Stimulated activated CD4-positive, alpha-beta T cell treated with anti-CD3 and anti-CD28 coated beads, TNF-alpha, amount 100 ng/mL, for 24 hours (primary cell): ENCODE measurements around the gene HOXA5.

ENCODE experiments used
- DNase-seq, 3 experiments: peaks; one replicate each; pipeline ENCODE4 v3.0.0-alpha.2; 2020; ENCODE audit warnings: low read depth in 3 of 3

Gene HOXA5

DNA sequence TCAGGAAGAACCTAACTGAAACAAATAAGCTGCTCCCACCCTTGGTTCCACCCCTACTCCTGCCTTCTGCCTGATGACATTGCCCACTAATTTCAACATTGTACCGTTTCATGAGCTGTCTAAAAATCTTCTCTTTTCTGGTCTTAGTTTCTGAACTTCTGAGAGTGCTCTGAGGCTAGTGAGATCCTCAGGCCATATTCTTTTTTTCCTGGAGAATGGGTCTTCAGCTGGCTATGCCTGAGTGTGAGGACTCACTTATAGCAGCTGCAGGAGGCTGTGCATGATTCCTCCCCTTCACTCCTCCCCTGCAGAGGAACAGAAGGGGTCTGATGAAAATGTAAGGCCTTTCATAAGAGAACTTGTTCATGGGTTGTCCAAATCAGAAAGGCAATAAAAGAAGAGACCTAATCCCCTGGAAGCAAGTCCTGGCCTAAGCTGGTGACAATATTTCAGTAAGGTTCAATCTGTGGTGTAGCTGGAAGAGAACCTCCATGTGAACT is 24.0 kb downstream of the HOXA5 start:
- no peak for DNase-seq

DNA sequence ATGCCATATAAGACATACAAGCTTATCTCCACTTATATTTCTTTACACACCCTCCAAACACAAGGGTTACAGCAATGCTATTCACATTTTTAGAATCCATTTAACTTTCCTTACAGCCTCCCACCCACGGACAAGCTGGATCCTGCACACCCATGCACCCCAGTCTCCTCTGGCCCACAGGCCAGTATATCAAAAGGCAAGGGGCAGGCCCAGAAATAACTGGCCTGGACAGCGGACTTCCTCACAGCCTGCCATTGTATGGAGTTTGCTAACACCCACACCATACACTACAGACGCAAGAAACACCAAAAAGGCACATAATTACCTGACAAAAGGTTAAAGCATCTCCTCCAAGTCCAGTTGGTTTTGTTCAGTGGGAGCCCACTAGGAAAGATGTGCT is 24.9 kb downstream of the HOXA5 start:
- DNase-seq = no peak

DNA sequence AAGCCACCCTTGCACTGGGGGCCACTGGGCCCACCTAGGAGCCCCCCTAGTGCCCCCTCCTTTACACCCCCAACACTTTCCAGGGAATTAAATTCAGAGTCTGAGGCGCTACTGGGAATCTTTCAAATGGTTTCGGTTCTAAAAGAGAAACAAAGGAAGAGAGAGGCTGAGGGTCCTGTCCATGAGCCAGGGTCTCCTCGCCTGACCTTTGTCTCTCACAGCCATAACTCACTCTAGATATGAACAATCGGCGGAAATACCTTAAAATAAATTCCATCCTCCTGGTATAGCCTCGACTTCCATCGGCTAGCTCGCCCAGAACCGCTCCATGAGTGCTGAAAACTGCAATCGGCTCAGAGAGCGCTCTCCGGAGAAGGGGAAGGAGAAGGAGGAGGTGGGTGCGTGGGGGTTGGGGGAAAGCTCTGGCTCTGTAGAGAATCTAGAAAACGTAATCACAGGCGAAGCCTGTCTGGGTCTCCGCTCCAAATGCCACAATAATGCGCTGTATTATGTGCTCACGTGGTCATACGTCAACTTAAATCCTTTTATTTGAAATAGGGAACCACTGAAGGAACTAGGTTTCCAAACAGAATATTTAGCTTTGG is 25.5 kb downstream of the HOXA5 start:
- DNase-seq = no peak

DNA sequence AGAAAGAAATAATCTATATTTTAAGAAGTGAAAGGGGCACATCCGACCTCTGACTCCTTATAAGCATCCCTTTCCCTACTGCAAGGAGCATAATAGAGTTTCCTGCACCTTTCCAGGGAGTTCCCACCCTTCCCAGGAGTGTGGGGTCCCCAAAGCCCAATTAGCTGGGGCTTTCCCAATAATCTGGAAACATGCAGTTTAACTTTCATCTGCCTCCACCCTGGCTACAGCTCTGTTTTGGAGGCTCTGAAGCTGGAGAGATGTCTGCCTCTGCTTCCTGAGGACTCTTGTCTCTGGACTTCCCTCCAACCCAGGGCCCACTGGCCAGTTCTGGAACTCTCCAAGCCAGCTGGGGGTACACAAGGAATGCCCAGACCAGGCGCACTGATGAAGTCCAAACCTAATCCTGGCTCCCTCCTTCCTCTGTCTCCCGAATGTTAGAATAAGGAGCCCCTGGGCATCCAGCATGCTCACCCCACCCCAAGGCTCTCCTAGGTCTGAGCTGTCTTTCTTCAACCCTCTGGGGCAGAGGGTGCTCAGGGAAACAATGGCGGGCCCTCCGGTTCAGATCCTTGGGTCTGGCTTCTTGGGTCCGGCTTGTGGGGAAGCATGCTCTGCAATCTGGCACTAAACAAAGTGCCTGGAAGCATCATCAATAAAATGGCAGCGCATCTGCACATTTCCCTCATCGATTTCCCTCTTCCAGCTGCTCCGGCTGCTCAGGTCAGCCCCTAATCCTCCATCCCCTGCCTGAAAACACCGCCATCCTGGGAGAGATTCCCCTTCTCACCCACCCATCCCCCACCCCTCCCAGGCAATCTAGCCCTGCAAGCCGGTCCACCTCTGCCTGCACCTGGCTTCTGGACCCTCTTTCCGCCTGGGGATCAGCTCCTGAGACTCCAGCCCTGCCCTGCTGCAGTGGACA is 26.3 kb downstream of the HOXA5 start:
- DNase-seq = no peak

DNA sequence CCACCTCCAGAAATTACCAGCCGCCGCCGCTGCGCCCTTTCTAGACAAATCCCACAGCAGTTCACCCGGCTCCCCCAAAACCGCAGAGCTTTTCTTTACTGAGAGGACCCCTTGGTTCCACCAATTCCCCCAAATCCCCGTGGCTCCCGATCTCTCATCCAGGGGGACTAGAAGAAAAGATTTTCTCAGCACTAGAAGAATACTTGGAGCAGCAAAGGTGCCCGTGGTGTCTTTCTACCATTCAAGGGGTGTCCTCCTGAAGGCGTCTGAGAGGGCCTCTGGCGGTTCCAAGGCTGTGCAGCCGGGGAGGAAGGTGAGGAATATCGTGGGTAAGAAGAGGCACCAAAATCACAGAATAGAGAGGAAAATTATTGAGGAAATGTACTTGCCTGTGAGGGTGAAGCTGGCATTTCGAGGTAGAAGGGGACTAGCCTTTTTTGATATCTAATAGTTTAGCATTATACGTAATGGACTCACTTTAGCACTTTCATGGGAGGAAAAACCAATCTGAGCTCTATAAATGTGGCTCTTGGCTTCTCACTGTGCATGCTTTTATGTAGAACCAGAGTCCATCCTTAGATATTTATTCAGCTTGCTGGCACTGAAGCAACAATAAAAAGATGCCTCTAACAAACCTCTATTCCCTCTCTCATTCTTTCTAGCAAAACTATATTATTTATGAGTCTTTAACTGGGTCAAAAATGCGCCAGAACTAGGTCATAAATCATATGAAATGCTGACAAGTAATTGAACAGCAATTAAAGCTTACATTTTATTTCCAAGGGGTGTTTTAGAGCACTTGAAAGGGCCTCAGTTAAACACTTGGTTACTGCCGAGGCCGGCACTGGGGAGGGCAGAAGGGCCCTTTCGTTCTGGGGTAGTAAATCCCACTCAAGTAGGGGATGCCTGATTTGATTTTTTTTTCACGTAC is 27.2 kb downstream of the HOXA5 start:
- DNase-seq = no peak

DNA sequence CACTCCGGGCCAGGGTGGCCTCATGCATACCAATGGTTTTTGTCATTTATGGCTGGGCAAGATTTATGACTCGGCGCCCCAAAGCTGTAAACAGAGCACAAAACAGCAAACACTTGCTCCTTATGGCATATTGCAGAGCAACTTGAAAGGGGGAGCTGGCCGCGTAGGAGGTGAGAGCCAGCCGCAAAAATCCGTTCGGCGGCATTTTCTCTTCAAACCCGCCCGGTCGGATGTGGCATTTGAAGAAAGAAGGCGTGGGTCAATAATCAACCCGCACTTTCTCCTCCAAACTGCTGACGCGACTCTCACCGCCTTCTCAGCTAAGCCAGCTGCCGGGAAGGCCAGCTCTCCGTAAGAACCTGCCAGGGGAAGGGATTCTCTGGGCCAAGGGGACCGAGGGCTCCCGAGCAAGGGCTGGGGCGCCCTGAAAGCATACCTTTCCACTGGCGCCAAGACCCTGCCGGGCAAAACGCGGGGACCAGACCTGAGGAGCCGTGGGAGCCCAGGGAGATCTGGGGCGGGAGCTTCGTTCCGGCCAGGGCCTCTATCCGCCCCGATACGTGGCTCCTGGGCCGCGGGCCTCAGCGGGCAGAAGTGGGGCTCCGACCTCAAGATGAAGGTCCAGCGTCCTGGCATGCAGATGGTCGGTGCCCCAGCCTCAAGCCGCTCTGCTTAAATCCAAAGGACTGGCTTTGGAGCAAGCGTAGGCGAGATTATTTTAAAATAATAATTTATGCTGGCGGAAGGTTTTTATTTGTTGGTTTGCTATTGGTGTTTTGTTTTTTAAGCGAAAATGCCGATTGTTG is 28.1 kb downstream of the HOXA5 start:
- DNase-seq = no peak

DNA sequence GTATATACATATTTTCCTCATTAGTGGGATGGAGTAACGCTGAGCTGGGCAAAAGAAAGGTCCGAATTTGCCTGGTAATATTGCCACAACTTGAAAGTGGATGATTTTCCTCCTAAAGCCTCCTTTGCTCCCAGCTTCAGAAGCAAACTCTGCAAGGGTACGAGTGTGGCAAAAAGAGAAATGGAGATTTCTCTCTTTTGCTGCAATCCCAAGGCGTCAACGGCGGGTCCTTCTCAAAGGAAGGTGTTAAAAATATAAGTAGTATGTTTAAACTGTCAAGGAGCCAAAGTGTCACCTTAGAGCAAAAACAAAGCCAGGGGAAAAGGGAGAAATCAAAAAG is 28.6 kb downstream of the HOXA5 start:
- no peak for DNase-seq

DNA sequence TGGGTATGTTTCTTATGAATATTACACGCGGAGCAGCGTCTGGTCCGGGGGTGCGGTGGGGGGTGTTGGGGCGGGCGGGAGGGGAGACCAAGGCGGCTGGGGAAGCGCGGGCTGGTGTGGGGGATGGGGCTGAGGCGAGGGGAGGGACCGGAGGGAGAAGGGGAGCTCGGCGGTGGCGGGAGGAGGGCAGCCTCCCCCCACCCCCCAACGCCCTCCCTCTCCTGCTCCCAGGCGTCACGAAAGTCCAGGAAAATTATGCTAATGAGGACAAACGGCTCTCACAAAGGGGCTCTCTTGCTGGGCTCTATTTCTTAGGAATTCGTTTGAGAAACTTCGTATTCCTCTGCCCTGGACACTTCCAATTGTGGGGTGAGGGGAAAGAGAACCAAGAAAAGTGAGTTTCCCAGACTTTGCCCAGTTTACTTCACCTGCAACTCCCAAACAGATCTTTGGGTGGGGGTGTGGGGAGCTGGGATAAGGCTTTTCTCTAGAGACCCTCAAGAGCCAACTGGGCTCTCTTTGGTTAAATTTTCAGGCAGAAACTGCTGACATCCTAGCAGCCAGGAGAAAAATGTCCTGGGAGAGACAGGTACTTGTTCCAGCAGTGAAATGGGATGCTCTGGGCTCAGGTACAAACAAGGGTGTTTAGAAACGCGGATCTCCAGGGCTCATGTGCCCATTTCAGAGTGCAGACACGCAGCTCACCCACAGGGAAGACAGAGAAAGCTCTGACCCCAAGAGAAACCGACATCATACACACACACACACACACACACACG is 29.3 kb downstream of the HOXA5 start:
- no peak for DNase-seq

DNA sequence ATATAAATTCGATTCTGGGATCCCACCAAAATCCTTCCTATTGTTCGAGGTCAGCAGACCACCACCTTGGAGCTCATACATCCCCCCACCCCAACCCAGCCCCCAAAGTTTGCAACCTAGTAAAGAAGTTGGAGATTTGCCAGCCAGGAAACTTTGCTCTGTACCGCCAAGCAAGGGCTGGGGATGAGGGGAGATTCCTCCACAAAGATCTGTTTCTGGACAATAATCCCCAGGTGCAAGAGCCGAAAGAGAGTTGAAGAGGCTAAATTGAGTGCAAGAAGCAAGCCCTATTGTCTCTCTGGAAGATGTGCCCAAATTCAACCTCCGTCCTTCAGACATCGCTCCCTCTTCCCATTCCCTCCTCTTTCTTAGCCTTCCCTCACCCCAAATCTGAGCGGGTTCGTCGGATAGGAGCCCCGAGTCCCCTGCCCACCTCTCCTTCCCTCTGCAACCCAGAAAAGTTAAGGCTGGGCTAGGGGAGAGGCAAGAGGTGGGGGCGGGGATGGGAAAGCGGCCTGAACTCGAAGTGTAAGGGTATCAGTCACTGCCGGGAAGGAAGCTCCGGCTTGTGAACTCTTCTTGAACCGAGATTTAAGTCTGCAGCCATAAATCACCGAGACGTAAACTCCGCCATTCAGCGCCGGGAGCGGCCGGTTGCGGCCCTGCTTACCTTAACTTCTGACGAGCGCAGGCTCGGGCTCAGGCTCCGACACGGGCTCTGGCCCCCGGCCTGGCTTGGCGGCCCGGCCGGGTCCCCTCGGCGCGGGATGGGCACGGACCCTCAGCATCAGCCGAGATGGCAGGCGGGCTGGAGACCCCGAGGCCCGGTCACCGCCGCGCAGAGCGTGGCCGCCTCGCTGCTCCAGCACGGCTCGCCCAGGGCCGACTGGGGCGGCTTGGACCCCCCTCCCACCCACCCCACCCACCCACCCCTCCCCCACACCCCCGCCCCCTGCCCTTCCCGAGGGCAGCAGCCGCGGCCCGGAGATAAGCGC is 30.2 kb downstream of the HOXA5 start:
- DNase-seq = no peak

DNA sequence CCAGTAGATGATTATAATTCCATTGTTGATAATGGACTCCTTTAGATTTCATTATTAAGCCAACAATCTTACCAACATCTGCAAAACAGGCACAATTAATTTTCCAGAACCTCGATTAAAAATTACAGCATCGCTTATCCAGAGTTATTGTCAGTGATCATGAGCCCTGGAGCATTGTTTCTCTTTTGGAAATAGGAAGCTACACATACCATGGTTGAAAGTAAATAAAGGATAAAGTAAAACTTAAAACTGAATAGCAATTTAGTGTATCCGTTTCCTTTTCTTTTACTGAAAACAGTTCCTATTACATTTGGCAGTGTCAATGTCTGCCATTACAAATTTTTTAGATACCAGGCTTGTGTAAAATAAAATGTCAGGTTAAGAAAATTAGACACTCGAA is 31.1 kb downstream of the HOXA5 start:
- no peak for DNase-seq

DNA sequence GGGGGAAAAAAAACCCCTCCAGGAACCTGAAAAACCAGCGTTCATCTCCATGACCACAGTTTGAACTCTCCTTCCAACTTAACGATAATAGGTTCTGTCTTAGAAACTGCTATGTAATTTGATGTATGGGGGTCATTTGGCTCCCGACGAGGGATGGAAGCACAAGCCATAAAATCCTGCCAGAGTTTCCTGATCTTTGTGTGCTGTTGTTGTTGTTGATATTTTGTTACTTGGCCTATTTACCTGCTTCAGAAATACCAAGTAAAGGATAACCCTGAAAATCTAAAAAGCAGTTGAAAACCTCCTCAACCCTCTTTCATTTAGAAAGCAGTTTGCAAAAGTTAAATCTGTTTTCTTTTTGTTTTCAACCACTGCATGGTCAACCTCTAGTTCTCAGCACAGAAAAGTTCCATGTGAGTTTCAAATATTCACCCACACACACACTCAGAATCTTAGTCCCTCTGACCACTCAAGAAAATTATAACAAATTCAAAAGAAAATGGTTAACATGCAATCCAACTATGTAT is 31.7 kb downstream of the HOXA5 start:
- DNase-seq = no peak

DNA sequence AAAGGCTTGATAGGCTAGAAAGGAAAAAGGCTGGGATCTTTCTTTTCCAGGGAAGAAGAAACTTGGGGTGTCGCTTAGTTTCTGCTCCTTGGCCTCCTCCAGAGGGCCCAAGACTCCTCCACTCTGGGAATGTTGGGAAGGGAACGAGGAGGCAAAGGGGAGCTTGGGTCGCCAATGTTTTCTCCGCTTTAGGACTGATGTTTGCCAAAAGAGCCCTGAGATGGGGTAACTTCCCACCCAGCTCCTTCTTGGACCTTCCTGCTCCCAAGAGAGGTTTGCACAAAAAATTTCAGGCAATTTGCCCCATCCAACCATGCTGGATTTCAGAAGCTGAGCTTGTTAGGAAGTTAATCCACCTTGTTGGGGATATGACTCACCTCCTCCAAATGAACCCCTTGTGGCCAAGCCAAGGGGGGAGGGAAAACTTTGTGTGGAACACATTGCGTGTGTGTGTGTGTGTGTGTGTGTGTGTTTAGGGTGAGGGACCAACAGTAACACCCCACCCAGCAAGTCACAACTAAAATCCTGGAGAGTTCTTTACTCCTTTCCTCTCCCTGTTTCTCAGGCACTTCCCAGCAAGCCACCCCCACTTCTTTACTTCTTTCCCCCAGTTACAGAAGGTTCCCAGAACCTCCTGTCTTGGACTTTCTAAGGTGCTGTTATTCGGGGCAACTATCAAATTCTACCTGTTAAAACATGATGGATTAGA is 32.3 kb downstream of the HOXA5 start:
- no peak for DNase-seq

DNA sequence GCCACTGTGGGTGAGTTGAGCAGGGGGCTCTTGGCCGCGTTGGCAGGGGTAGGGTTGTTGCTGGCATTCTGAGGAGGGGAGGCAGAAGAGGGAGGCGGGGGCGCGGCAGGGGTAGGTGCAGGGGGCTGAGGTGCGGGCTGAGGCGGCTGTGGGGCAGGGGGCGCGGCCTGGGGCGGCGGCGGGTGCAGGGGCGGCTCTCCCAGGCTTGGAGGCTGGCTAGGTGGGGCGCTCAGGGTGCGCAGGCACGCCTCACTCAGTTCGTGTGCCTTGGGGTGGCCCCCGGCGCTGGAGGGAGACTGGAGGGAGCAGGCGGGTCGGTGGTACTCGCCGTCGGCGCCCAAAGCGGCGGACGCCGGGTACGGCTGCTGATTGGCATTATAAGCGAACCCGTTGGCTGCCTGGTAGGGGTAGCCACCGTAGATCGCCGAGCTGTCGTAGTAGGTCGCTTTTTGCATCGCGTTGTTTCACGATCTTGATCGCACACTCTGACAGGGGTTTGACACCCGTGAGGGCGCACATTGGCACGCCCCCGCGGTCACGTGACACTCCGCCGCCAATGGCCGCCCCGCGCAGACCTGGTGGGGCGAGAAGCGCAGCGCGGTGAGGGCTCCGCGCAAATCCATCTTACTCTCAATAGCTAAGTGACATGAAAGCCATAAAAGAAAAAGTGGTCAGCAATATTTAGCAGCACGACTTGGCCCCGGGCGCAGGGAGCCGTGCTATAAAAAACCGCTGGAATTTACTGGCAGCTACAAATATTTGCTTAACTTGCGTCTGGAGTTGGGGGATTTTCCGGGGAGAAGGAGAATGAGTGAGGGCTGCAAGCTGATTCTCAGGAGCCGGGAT is 33.1 kb downstream of the HOXA5 start:
- DNase-seq = no peak

DNA sequence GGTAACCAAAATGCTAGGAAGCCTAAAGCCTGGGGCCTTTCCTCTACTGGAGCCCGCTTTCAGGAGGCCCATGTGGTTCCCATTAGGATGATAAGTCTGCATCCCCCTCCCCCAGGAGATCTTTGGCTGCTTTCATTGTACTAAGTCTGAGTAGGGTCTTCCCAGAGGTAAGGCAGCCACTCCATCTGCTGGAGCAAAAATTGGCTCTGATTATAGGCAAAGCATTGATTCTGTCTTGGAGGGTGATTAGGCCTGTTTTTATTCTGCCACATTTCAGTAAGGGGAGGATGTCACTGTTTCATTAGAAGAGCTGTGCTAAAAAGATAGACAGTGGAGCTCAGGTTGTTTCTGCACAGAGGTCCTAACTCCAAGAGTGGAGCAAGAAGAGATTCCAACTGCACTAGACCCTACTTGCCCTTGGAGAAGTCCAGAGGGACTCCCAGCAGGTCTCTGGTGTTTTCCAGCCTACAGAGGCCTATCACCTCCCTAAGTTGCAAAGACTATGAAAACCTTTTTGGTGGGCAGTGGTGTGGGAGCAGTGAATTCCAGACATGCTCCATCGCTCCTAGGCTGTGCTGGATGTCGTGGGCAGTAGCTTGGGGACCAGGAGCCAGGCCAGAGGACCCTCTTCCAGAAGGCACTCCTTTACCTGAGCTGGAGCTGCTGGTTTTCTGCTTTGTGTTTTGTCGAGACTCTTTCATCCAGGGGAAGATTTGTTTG is 33.9 kb downstream of the HOXA5 start:
- no peak for DNase-seq

DNA sequence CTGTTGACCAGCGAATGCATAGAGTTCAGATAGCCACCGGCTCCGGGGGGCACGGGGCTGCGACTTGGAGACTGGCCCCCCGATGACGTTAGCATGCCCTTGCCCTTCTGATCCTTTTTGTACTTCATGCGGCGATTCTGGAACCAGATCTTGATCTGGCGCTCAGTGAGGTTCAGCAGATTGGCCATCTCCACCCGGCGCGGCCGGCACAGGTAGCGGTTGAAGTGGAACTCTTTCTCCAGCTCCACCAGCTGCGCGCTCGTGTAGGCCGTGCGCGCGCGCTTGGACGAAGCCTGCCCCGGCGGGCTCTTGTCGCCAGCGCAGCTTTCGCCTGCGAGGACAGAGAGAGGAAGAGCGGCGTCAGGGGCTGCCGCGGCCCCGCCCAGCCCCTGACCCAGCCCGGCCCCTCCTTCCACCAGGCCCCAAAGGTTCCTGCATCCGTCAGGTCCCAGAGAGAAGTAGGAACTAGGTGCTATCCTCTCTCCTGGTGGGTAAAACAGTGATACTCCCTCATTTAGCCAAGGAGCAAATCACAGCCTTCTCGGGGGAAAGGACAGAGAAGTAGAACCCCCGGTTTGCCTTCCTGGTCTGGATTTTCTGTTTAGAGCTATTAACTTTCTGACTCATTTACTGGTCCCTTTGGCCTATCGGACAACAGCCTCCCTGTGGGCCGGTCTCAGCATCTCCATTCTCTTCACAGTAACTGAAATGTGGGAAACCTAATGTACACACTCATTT is 34.9 kb downstream of the HOXA5 start:
- no peak for DNase-seq
